WERI-Rb-1 (cell line): ENCODE results near the gene LCN6.

Experiments used
- DNase-seq: peaks from one replicate; pipeline ENCODE4 v3.0.0-alpha.2; 2020
- H3K27ac ChIP-seq: fragments of 250-450 bp; sonication (Bioruptor Pico); 2 replicates; pipeline ENCODE4 v1.5.1; 2020; ENCODE audit warnings: mild to moderate bottlenecking, moderate library complexity
- H3K27me3 ChIP-seq: fragments of 250-450 bp; sonication (Bioruptor Pico); 2 replicates; pipeline ENCODE4 v1.5.1; 2021; ENCODE audit warnings: mild to moderate bottlenecking, low read depth, moderate library complexity; ENCODE audit not compliant: insufficient read depth, severe bottlenecking
- H3K36me3 ChIP-seq: fragments of 250-450 bp; sonication (Bioruptor Pico); 2 replicates; pipeline ENCODE4 v1.5.1; 2020; ENCODE audit warnings: mild to moderate bottlenecking, moderate library complexity
- H3K4me3 ChIP-seq: 2 replicates; pipeline ENCODE4 v1.5.1; 2011; ENCODE audit warnings: low read depth, mild to moderate bottlenecking, control low read depth, low read length
- H3K9me3 ChIP-seq: fragments of 250-450 bp; sonication (Bioruptor Pico); 2 replicates; pipeline ENCODE4 v1.5.1; 2021; ENCODE audit warnings: mild to moderate bottlenecking, moderate library complexity; ENCODE audit not compliant: severe bottlenecking
- TF ChIP-seq, protein P1 (sequence below): IDR thresholded peaks from 2 replicates; pipeline ENCODE4 v1.5.1; 2011; ENCODE audit warnings: low read depth, mild to moderate bottlenecking, control low read depth, inconsistent platforms, low read length

The LCN6 gene

DNA sequence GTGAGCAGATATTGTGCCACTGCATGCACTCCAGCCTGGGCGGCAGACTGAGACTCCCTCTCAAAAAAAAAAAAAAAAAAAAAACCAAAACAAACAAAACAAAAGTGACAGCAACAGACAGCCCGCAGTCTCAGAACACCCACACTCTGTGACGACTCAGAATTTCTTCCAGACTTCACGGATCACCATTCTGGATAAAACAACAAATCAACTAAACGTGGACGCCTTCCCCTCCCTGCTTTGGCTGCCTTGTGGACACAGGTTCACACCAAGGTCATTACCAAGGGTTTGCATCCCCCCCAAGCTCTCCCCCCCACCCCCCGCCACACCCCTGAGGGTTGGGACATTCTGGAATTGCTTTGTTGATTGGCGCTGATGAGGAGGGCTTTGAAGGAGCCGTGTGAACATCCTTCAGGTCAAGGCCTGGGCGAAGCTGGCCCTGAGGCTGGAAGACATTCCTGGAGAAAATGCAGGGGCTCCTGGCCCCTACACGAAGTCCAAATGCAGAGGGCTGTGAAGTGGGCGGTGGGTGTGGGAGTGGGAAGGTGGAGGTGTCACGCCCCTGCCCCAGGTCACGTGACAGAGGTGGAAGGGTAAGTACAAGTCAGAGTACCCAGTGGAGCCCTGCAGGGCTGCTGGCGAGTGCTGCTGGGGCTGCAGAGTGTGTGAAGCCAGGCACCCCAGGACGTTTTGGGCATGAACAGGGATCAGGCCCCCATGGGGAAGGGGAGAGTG is 15.7 kb downstream of the LCN6 start:
- TF ChIP-seq, protein P1, sequence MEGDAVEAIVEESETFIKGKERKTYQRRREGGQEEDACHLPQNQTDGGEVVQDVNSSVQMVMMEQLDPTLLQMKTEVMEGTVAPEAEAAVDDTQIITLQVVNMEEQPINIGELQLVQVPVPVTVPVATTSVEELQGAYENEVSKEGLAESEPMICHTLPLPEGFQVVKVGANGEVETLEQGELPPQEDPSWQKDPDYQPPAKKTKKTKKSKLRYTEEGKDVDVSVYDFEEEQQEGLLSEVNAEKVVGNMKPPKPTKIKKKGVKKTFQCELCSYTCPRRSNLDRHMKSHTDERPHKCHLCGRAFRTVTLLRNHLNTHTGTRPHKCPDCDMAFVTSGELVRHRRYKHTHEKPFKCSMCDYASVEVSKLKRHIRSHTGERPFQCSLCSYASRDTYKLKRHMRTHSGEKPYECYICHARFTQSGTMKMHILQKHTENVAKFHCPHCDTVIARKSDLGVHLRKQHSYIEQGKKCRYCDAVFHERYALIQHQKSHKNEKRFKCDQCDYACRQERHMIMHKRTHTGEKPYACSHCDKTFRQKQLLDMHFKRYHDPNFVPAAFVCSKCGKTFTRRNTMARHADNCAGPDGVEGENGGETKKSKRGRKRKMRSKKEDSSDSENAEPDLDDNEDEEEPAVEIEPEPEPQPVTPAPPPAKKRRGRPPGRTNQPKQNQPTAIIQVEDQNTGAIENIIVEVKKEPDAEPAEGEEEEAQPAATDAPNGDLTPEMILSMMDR, result no peak
- Histone ChIP-seq H3K9me3 (no peaks in the 10 kb centered on the region), H3K4me3 (no peak overlapping the region), H3K27me3 (peaks cover 9% of the 10 kb centered on the region), H3K36me3 (0 out of 2 replicates have a peak, but pooled peaks cover 2% of the 10 kb centered on the region), H3K27ac (no peak overlapping the region)
- DNase-seq, result no peak

DNA sequence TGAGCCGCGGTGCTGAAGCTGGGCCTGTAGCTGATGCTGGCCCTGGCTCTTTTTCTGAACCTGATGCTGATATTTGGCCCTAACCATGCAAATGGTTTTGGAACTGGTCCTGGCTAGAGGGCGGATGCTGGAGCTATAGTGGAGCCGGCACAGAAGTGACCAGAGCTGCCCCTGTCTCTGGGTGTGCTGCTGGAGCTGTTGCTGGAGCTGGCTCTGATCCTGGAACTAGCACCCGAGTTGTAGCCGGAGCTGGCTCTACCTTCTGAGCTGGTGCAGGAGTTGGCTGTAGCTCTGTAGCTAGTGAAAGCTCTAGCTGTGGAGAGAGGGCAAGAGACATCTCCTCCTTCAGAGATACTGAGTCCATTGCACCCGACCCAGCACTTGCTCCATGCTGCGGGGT is 18.4 kb downstream of the LCN6 start:
- H3K27me3 ChIP-seq, result peaks cover 9% of the 10 kb centered on the region
- no peak overlapping the region for H3K4me3 ChIP-seq
- TF ChIP-seq, protein P1, result no peak
- no peak for DNase-seq
- no peaks in the 10 kb centered on the region for H3K9me3 ChIP-seq
- no peak overlapping the region for H3K27ac ChIP-seq
- peaks cover 26% of the 10 kb centered on the region for H3K36me3 ChIP-seq

DNA sequence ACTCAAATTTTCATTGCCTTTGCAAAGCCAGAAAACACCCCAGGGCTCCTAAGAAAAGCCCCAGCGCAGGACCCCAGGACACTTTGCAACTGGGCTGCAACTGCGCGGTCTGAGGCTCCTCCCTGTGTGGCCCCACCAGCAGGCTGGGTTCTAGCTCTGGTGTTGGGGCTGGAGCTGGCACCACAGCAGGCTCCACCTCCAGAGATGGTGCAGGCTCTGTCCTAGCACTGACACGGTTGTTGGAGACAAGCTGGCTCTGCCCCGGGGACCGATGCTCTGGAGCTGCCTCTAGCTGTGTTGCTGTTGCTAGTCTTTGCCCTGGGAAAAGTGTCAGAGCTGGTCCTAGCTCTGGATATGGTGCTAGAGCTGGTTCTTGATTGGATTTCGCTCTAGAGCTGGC is 19.2 kb downstream of the LCN6 start:
- H3K27ac ChIP-seq, result no peak overlapping the region
- DNase-seq, result no peak
- peak overlapping the region; percentile 58; the same call in 1 of the 2 replicates for H3K4me3 ChIP-seq
- H3K36me3 ChIP-seq, result peaks cover 34% of the 10 kb centered on the region
- H3K9me3 ChIP-seq, result no peaks in the 10 kb centered on the region
- H3K27me3 ChIP-seq, result peaks cover 9% of the 10 kb centered on the region
- TF ChIP-seq, protein P1, result no peak

DNA sequence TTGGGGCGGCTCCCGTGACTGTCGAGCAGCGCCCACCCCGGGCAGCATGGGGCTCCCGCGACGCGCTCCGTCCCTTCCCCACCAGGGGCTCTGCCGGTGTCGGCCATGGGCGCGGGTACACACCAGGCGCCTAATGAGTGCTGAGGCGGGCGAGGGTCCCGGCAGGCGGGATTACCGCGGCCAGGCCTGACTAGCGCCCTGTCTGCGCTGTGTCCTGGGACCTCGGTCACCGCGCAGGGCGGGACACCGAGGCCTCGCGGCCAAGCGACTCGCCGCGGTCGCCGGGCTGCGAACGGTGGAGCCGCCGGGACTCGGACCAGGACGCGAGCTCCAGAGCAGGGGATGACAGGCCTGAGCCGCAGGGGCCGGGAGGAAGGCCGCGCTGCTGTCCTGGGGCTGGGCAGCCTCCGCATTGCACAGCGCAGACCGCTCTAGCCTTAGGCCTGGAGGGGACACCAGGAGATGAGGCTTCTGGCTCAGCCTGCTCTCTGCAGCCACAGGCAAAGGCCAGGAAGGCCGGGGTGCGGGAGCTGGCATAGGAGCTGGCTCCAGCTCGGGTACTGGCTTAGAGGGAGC is 19.7 kb downstream of the LCN6 start:
- Histone ChIP-seq H3K4me3 (peak overlapping the region; percentile 58), H3K36me3 (peaks cover 39% of the 10 kb centered on the region), H3K9me3 (no peaks in the 10 kb centered on the region), H3K27ac (peak overlapping the region; percentile 38), H3K27me3 (peaks cover 9% of the 10 kb centered on the region)
- no peak for DNase-seq
- TF ChIP-seq, protein P1, result no peak

DNA sequence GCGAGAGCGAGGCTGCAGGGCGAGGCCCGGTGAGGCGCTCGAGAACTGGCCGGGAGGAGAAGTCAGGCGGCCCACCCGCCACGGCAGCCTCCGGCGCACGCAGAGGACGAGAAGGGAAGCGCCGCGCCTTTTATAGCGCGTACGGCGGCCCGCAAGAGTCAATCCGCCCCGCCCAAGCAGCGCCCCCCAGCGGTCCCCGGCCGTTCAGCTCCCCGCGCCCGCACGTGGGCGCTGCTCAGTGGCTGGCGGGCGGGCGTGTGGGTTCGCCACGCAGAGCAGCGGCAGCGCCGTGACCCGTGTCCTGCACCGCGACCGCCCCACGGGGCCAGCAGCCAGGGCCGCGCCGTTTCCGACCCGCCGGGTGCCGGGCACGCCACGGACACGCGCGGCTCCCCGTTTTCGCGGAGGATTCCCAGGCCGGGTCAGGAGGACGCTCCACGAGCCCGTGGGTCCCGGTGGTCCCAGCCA is 20.2 kb downstream of the LCN6 start:
- TF ChIP-seq, protein P1, result peak; percentile 90
- H3K36me3 ChIP-seq, result peaks cover 45% of the 10 kb centered on the region
- H3K27ac ChIP-seq, result peak overlapping the region; percentile 66
- H3K4me3 ChIP-seq, result peak overlapping the region; percentile 97
- no peaks in the 10 kb centered on the region for H3K9me3 ChIP-seq
- peaks cover 9% of the 10 kb centered on the region for H3K27me3 ChIP-seq
- peak; percentile 88 for DNase-seq
